Smooth muscle cell (in vitro differentiated cells): ENCODE measurements around the gene SMIM20. TPM values are rescaled to one million over a fixed set of nuclear protein-coding genes. Genes with fewer than 3 reads are reported as not detected.

Experiments
- DNase-seq: peaks from one replicate; lab custom pipeline; 2025; ENCODE audit not compliant: unreplicated experiment; lab: John Stamatoyannopoulos, UW
- H2AFZ ChIP-seq: fragments of 200-600 bp; sonication (generic); 2 replicates; pipeline ENCODE4 v1.6.0; 2016; ENCODE audit warnings: antibody characterized with exemption, low read depth, mild to moderate bottlenecking
- H3F3A ChIP-seq: fragments of 200-600 bp; sonication (generic); 2 replicates; pipeline ENCODE4 v1.6.0; 2017; ENCODE audit warnings: antibody characterized with exemption, low read depth
- H3K27ac ChIP-seq: fragments of 200-600 bp; sonication (generic); 2 replicates; pipeline ENCODE4 v1.5.1; 2016; ENCODE audit warnings: low read depth, mild to moderate bottlenecking
- H3K27me3 ChIP-seq: fragments of 200-600 bp; sonication (generic); 2 replicates; pipeline ENCODE4 v1.6.1; 2016; ENCODE audit warnings: low read depth, mild to moderate bottlenecking
- H3K36me3 ChIP-seq: fragments of 200-600 bp; sonication (generic); 2 replicates; pipeline ENCODE4 v1.5.1; 2016; ENCODE audit warnings: low read depth
- H3K4me1 ChIP-seq: fragments of 200-600 bp; sonication (generic); 2 replicates; pipeline ENCODE4 v1.5.1; 2016; ENCODE audit warnings: low read depth
- H3K4me2 ChIP-seq: fragments of 200-600 bp; sonication (generic); 2 replicates; pipeline ENCODE4 v1.6.0; 2016; ENCODE audit warnings: mild to moderate bottlenecking
- H3K4me3 ChIP-seq: fragments of 200-600 bp; sonication (generic); 2 replicates; pipeline ENCODE4 v1.5.1; 2016; ENCODE audit warnings: mild to moderate bottlenecking
- H3K79me2 ChIP-seq: fragments of 200-600 bp; sonication (generic); 2 replicates; pipeline ENCODE4 v1.6.0; 2016; ENCODE audit warnings: low read depth, mild to moderate bottlenecking
- H3K9ac ChIP-seq: fragments of 200-600 bp; sonication (generic); 2 replicates; pipeline ENCODE4 v1.6.0; 2016; ENCODE audit warnings: low read depth
- H3K9me3 ChIP-seq: fragments of 200-600 bp; sonication (generic); replicated peaks from 2 replicates; pipeline ENCODE4 v1.5.1; 2016; ENCODE audit warnings: low read depth
- H4K20me1 ChIP-seq: fragments of 200-600 bp; sonication (generic); 2 replicates; pipeline ENCODE4 v1.6.0; 2016; ENCODE audit warnings: low read depth
- CTCF ChIP-seq: fragments of 200-600 bp; sonication (generic); IDR thresholded peaks from 2 replicates; pipeline ENCODE4 v1.5.1; 2017; ENCODE audit warnings: borderline replicate concordance, mild to moderate bottlenecking, antibody characterized with exemption; ENCODE audit not compliant: insufficient read depth, poor library complexity, severe bottlenecking
- WGBS: methylation state at CpG from one replicate; pipeline ENCODE4 v1.1.7; 2016; ENCODE audit warnings: low lambda C conversion rate; 5-methylcytosine and 5-hydroxymethylcytosine counted together
- polyA plus RNA-seq: library from polyadenylated mRNA; unstranded; fragments of >200 nt; fragmentation: Nextera tagmentation; extraction: Ambion mirVana; gene quantifications from 2 replicates; pipeline ENCODE4 v1.2.1, GENCODE V29; 2016
- total RNA-seq: library from RNA; depleted of rRNA; stranded (reverse); fragments of >200 nt; gene quantifications from 2 replicates; pipeline ENCODE4 v1.2.3, GENCODE V29; 2014

The SMIM20 gene
- total and polyA plus RNA-seq, 2 experiments from 2014 or later, result 40.9 to 52.1 TPM

- no peaks in the 10 kb centered on the region for H3K9me3 ChIP-seq
- H3K4me1 ChIP-seq, result no peaks in the 10 kb centered on the region
- H3F3A ChIP-seq, result no peaks in the 10 kb centered on the region
- no peak for TF ChIP-seq CTCF
- H3K4me3 ChIP-seq, result no peak overlapping the region
- H3K27me3 ChIP-seq, result no peaks in the 10 kb centered on the region
- H3K27ac ChIP-seq, result no peak overlapping the region
- no peak overlapping the region for H2AFZ ChIP-seq
- H3K79me2 ChIP-seq, result no peaks in the 10 kb centered on the region
- no peak overlapping the region for H3K4me2 ChIP-seq
- DNase-seq, result no peak
- 97% methylated on average over 1 of the region's 1 CpG for WGBS
- H3K9ac ChIP-seq, result no peak overlapping the region
- no peaks in the 10 kb centered on the region for H4K20me1 ChIP-seq
- H3K36me3 ChIP-seq, result no peaks in the 10 kb centered on the region
These were observed 13.7 kb upstream of the SMIM20 start for GRCh38 chr4:25900310-25900709.

- Histone ChIP-seq H3K27ac (no peak overlapping the region), H3F3A (no peaks in the 10 kb centered on the region), H3K27me3 (no peaks in the 10 kb centered on the region), H3K36me3 (no peaks in the 10 kb centered on the region), H3K79me2 (no peaks in the 10 kb centered on the region), H3K9ac (no peak overlapping the region), H3K4me3 (no peak overlapping the region), H3K4me2 (no peak overlapping the region), H3K9me3 (no peaks in the 10 kb centered on the region), H4K20me1 (no peaks in the 10 kb centered on the region), H3K4me1 (no peaks in the 10 kb centered on the region), H2AFZ (no peak overlapping the region)
- TF ChIP-seq CTCF, result no peak
- DNase-seq, result no peak
- 91% methylated on average over 10 of the region's 10 CpGs for WGBS
These were observed 13.0 kb upstream of the SMIM20 start for GRCh38 chr4:25901030-25901430.

GRCh38 chr4:25903900-25904747 lies 9.9 kb upstream of the SMIM20 start:
- H3K9me3 ChIP-seq, result no peaks in the 10 kb centered on the region
- 89% methylated on average over 8 of the region's 8 CpGs for WGBS
- no peak overlapping the region for H3K4me3 ChIP-seq
- no peaks in the 10 kb centered on the region for H4K20me1 ChIP-seq
- H3K79me2 ChIP-seq, result no peaks in the 10 kb centered on the region
- H3K27ac ChIP-seq, result no peak overlapping the region
- DNase-seq, result no peak
- H3K36me3 ChIP-seq, result no peaks in the 10 kb centered on the region
- no peak overlapping the region for H3K4me2 ChIP-seq
- no peak overlapping the region for H2AFZ ChIP-seq
- peaks cover 7% of the 10 kb centered on the region for H3F3A ChIP-seq
- no peaks in the 10 kb centered on the region for H3K27me3 ChIP-seq
- no peak for TF ChIP-seq CTCF
- H3K9ac ChIP-seq, result no peak overlapping the region
- H3K4me1 ChIP-seq, result no peaks in the 10 kb centered on the region

- H3K36me3 ChIP-seq, result no peaks in the 10 kb centered on the region
- no peak for TF ChIP-seq CTCF
- H3K79me2 ChIP-seq, result no peaks in the 10 kb centered on the region
- WGBS, result 94% methylated on average over 3 of the region's 3 CpGs
- no peak for DNase-seq
- no peak overlapping the region for H3K27ac ChIP-seq
- no peaks in the 10 kb centered on the region for H3K27me3 ChIP-seq
- no peak overlapping the region for H3K9ac ChIP-seq
- no peak overlapping the region for H3K4me2 ChIP-seq
- peaks cover 9% of the 10 kb centered on the region for H3F3A ChIP-seq
- H3K9me3 ChIP-seq, result no peaks in the 10 kb centered on the region
- no peak overlapping the region for H3K4me3 ChIP-seq
- no peaks in the 10 kb centered on the region for H4K20me1 ChIP-seq
- H2AFZ ChIP-seq, result no peak overlapping the region
- H3K4me1 ChIP-seq, result no peaks in the 10 kb centered on the region
These were observed 9.3 kb upstream of the SMIM20 start for GRCh38 chr4:25904748-25905082.
